Measurements from ENCODE around the gene GFRAL. TPM values are rescaled to one million over a fixed set of nuclear protein-coding genes. Genes with fewer than 3 reads are reported as not detected.

GFRAL gene
- total RNA-seq, 1 experiment from 2014 or later: not detected

- BruUV-seq (replicated peaks): no TSS peak
- CTCF ChIA-PET: no interaction called here
These were observed 49.9 kb downstream of the GFRAL start for GRCh38 chr6:55377150-55377549.

More at GRCh38 chr6:55377150-55377549, 49.9 kb downstream of the GFRAL start:
- no peak for TF ChIP-seq SP1 (IDR thresholded peaks at IDR 0.05; ENCODE audit: low read depth)
- no peak for TF ChIP-seq ZBTB33 (IDR thresholded peaks at IDR 0.05; ENCODE audit: extremely low read depth, insufficient replicate concordance, low read length)
- TF ChIP-seq CBX3 (IDR thresholded peaks at IDR 0.05; ENCODE audit: low read depth): no peak
- no peak for TF ChIP-seq CEBPB (IDR thresholded peaks at IDR 0.05; ENCODE audit: low read depth)
- no peak for TF ChIP-seq EGR1 (IDR thresholded peaks at IDR 0.05; ENCODE audit: low read depth)
- TF ChIP-seq ZFX (IDR thresholded peaks at IDR 0.05): no peak
- no peak for TF ChIP-seq POLR2AphosphoS5 (IDR thresholded peaks at IDR 0.05; ENCODE audit: low read depth, low read length)
- TF ChIP-seq ZNF274 (IDR thresholded peaks at IDR 0.05; ENCODE audit: low read depth, low read length): no peak
- TF ChIP-seq MAX (IDR thresholded peaks at IDR 0.05): no peak
- no peak for TF ChIP-seq CTCF (IDR thresholded peaks at IDR 0.05 in 2 of 3, conservative IDR thresholded peaks at IDR 0.05 in 1 of 3; ENCODE audit: borderline replicate concordance in 1 of 3, insufficient read depth in 1 of 3, low read depth in 2 of 3, low read length in 2 of 3)
- TF ChIP-seq RAD21 (IDR thresholded peaks at IDR 0.05; ENCODE audit: low read depth): no peak
- no peak for TF ChIP-seq JUND (IDR thresholded peaks at IDR 0.05)
- TF ChIP-seq SIN3A (IDR thresholded peaks at IDR 0.05; ENCODE audit: low read depth): no peak
- TF ChIP-seq POLR2A (IDR thresholded peaks at IDR 0.05; ENCODE audit: borderline replicate concordance, extremely low read depth, insufficient read depth, insufficient read length): no peak
- TF ChIP-seq SRF (IDR thresholded peaks at IDR 0.05; ENCODE audit: low read depth): no peak
- no peak for TF ChIP-seq YY1 (IDR thresholded peaks at IDR 0.05; ENCODE audit: extremely low read depth, insufficient replicate concordance, low read depth, low read length)
- POLR2A ChIA-PET: no interaction called here
- H3K4me1 ChIP-seq (ENCODE audit: control insufficient read depth in 1 of 2, insufficient read depth in 2 of 2, low read length in 2 of 2): no peaks in the 10 kb centered on the region
- H3K27me3 ChIP-seq (ENCODE audit: insufficient read depth, low read length): peaks cover 35% of the 10 kb centered on the region
- no peak overlapping the region for H3K4me2 ChIP-seq (ENCODE audit: low read length)
- H3K79me2 ChIP-seq (ENCODE audit: insufficient read depth, low read length): no peaks in the 10 kb centered on the region
- H4K20me1 ChIP-seq (ENCODE audit: insufficient read depth): no peaks in the 10 kb centered on the region
- intact Hi-C loops (cut with micrococcal nuclease): no loop called here
- no peaks in the 10 kb centered on the region for H3K9me3 ChIP-seq (ENCODE audit: control insufficient read depth in 1 of 2, insufficient read depth in 1 of 2, low read depth in 1 of 2, low read length in 2 of 2)
- no peak overlapping the region for H3K9ac ChIP-seq (ENCODE audit: low read length)
- H3K36me3 ChIP-seq (ENCODE audit: control insufficient read depth in 1 of 2, insufficient read depth in 2 of 2, low read length in 2 of 2): no peaks in the 10 kb centered on the region
- no peak overlapping the region for H3K4me3 ChIP-seq (replicated peaks in 1 of 2; ENCODE audit: low read depth in 1 of 2, low read length in 2 of 2)
- no peak overlapping the region for H3K27ac ChIP-seq (ENCODE audit: low read depth, low read length)
- ATAC-seq: no peak
- no peak overlapping the region for H2AFZ ChIP-seq (ENCODE audit: low read depth, low read length, poor library complexity, severe bottlenecking)
- DNase-seq (ENCODE audit: low read depth, low spot score): no peak
- no peaks in the 10 kb centered on the region for H3K9me2 ChIP-seq (ENCODE audit: insufficient read depth)
- RAD21 ChIA-PET (ENCODE audit: low non-redundant PET in 1 of 2, low total read pairs in 2 of 2, uncharacterized antibody in 2 of 2, unreplicated experiment in 2 of 2): no interaction called here

Data from HCT116 (cell line).